ENCODE results near the gene MYBPC1. TPM values are rescaled to one million over a fixed set of nuclear protein-coding genes. Genes with fewer than 3 reads are reported as not detected.
"Not testable (repeated sequence)": the region's sequence is repeated elsewhere in the genome, so short reads cannot be mapped to it uniquely, and the experiment has no call there.

MYBPC1 gene
- total and polyA plus RNA-seq, 8 donors, result 0.08 to 13.6 (median 0.35) TPM; not detected in 2

DNA sequence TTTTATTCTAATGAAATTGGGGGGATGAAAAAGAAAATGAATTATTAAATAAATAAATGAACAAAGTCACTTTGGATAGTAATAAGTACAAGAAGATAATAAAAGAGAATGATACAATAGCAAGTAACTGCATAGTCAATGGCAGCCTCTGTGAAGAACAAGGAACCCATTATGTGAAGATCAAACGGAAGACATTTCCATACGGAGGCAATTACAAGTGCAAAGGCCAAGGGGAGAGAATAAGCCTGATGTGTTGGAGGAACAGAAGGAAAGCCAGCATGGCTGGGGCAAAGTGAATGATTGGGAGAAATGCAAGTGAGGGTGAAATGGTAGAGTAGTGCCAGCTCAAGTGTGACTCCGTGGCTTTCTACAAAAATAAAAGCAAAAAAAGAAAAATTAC, 58.7 kb downstream of the MYBPC1 start:
- ATAC-seq, result no peak
- intact Hi-C loops (cut with DNase I), result no loop called here
- H3K27me3 ChIP-seq, result no peaks in the 10 kb centered on the region
- TF ChIP-seq, protein P1, sequence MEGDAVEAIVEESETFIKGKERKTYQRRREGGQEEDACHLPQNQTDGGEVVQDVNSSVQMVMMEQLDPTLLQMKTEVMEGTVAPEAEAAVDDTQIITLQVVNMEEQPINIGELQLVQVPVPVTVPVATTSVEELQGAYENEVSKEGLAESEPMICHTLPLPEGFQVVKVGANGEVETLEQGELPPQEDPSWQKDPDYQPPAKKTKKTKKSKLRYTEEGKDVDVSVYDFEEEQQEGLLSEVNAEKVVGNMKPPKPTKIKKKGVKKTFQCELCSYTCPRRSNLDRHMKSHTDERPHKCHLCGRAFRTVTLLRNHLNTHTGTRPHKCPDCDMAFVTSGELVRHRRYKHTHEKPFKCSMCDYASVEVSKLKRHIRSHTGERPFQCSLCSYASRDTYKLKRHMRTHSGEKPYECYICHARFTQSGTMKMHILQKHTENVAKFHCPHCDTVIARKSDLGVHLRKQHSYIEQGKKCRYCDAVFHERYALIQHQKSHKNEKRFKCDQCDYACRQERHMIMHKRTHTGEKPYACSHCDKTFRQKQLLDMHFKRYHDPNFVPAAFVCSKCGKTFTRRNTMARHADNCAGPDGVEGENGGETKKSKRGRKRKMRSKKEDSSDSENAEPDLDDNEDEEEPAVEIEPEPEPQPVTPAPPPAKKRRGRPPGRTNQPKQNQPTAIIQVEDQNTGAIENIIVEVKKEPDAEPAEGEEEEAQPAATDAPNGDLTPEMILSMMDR (IDR thresholded peaks at IDR 0.05), result no peak
- H3K27ac ChIP-seq, result no peak overlapping the region
- peaks cover 0 to 4% (median 0%) of the 10 kb centered on the region in 3 donors for H3K4me1 ChIP-seq
- WGBS, 2 donors, result 38 to 42% methylated on average over 3 of the region's 3 CpGs
- no peak for FAIRE-seq
- H3K36me3 ChIP-seq, result no peaks in the 10 kb centered on the region
- H3K9me3 ChIP-seq, result no peaks in the 10 kb centered on the region
- DNase-seq, result no peak
- H3K4me3 ChIP-seq, result no peak overlapping the region

DNA sequence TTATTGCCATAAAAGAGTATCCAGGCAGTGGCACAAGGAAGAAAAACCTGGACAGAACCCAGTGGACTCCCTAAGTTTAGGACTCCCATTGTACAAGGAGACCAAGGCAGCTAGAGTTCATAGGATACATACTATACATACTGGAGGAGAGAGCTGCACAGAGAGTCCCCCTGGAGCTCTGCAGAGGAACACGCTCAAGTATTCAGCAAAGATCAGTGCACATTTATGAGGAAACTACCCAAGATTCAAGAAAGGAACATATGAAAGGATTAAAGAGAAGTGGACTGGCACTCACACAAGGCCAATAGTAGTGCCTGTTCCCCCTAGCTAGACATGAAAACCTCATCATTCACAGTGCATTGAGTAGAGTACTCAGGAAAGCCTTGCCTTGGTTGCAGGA, 59.7 kb downstream of the MYBPC1 start:
- no peaks in the 10 kb centered on the region for H3K36me3 ChIP-seq
- H3K4me1 ChIP-seq, result peaks cover 0 to 4% (median 0%) of the 10 kb centered on the region in 3 donors
- TF ChIP-seq, protein P1 (IDR thresholded peaks at IDR 0.05), result no peak
- no peaks in the 10 kb centered on the region for H3K9me3 ChIP-seq
- H3K27me3 ChIP-seq, result no peaks in the 10 kb centered on the region
- ATAC-seq (no peak), FAIRE-seq (no peak), DNase-seq (no peak)
- no peak overlapping the region for H3K27ac ChIP-seq
- H3K4me3 ChIP-seq, result no peak overlapping the region
- intact Hi-C loops (cut with DNase I), result no loop called here
- 92 to 100% methylated on average over 1 of the region's 1 CpG for WGBS, 2 donors

DNA sequence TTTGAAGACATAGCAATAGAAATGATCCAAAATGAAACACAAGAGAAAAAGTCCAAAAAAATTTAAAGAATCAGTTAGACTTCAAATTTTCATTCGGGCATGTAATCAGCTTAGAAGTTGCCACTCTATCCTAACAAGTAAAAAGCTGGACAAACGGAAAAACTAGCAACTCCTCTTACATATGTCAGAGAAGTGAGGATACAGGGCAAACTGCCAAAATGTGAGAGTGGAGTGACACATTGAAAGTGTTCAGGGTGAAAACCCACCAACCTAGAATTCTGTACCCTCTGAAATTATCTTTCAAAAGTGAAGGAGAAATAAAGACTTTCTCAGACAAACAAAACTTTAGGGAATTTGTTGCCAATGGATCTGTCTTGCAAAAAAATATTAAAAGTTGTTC, 60.6 kb downstream of the MYBPC1 start:
- no peaks in the 10 kb centered on the region for H3K36me3 ChIP-seq
- TF ChIP-seq, protein P1 (IDR thresholded peaks at IDR 0.05), result no peak
- H3K9me3 ChIP-seq, result no peaks in the 10 kb centered on the region
- no peak overlapping the region for H3K27ac ChIP-seq
- intact Hi-C loops (cut with DNase I), result no loop called here
- no peaks in the 10 kb centered on the region for H3K27me3 ChIP-seq
- no peak for ATAC-seq
- WGBS, 2 donors, result 32 to 37% methylated on average over 2 of the region's 2 CpGs
- no peak for DNase-seq
- FAIRE-seq, result no peak
- no peak overlapping the region for H3K4me3 ChIP-seq
- H3K4me1 ChIP-seq, result peaks cover 0 to 4% (median 0%) of the 10 kb centered on the region in 3 donors

DNA sequence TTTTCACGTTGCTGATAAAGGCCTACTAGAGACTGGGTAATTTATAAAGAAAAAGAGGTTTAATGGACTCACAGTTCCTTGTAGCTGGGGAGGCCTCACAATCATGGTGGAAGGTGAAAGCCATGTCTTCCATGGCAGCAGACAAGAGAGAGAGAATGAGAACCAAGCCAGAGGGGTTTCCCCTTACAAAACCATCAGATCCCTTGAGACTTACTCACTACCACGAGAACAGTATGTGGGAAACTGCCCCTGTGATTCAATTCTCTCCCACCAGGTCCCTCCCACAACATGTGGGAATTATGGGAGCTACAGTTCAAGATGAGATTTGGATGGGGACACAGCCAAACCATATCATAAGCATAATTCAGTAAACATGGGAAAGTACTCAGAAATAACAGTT, 65.9 kb downstream of the MYBPC1 start:
- H3K4me1 ChIP-seq; FAIRE-seq; H3K27ac ChIP-seq; ATAC-seq; H3K27me3 ChIP-seq; DNase-seq; H3K4me3 ChIP-seq; intact Hi-C loops (cut with DNase I); H3K9me3 ChIP-seq; H3K36me3 ChIP-seq: not testable (repeated sequence)
- WGBS, 2 donors, result 78 to 89% methylated on average over 2 of the region's 2 CpGs

DNA sequence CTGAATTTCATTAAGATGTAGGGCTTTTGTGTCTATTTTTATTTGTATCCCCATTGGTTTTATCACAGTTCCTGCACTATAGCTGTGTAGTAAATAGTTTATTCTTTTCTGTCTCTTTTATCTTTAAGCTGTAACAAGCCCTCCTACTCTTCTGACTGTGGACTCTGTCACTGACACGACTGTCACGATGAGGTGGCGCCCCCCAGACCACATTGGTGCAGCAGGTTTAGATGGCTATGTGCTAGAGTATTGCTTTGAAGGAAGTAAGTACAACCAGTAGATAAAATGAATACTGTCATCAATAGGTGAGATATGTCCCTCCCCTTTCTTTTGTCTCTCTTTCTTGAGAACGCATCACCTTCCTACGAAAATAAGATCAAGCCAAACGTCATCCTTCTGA, 68.5 kb downstream of the MYBPC1 start:
- FAIRE-seq, result no peak
- WGBS, 2 donors, result 86 to 88% methylated on average over 6 of the region's 6 CpGs

More for the DNA sequence above, 68.5 kb downstream of the MYBPC1 start:
- Histone ChIP-seq H3K27ac (no peak overlapping the region), H3K9me3 (no peaks in the 10 kb centered on the region), H3K4me1 (no peaks in the 10 kb centered on the region), H3K4me3 (no peak overlapping the region), H3K36me3 (no peaks in the 10 kb centered on the region), H3K27me3 (no peaks in the 10 kb centered on the region)
- TF ChIP-seq, protein P1 (IDR thresholded peaks at IDR 0.05), result no peak
- no peak for ATAC-seq
- no peak for DNase-seq
- intact Hi-C loops (cut with DNase I), result no loop called here
